ENCODE data around the gene FUT1.

FUT1 gene

GRCh38 chr19:48755787-48756186, 3.3 kb upstream of the FUT1 start:
- H3K4me3 Mint-ChIP-seq: no peak overlapping the region
- H3K4me1 Mint-ChIP-seq (ENCODE audit: low read depth): peaks cover 23% of the 10 kb centered on the region
- no peaks in the 10 kb centered on the region for H3K9me3 Mint-ChIP-seq
- H3K36me3 Mint-ChIP-seq (ENCODE audit: low read depth): no peaks in the 10 kb centered on the region
- no peak overlapping the region for H3K27ac Mint-ChIP-seq
- peaks cover 31% of the 10 kb centered on the region for H3K27me3 Mint-ChIP-seq (ENCODE audit: low read depth)

- peaks cover 25% of the 10 kb centered on the region for H3K27me3 Mint-ChIP-seq (ENCODE audit: low read depth)
These were observed 2.7 kb upstream of the FUT1 start, which contains the start of gene FGF21 for GRCh38 chr19:48755084-48755641. Gene FGF21, plus strand, starts transcription at chr19:48755524. Its CDS starts 713 bp downstream, at chr19:48756237.

GRCh38 chr19:48751845-48752495, 471 bp downstream of the FUT1 start:
- peaks cover 21% of the 10 kb centered on the region for H3K4me1 Mint-ChIP-seq (ENCODE audit: low read depth)
- peak overlapping the region; percentile 73 for H3K4me3 Mint-ChIP-seq
- H3K27ac Mint-ChIP-seq: no peak overlapping the region
- peaks cover 25% of the 10 kb centered on the region for H3K27me3 Mint-ChIP-seq (ENCODE audit: low read depth)
- no peaks in the 10 kb centered on the region for H3K9me3 Mint-ChIP-seq
- no peaks in the 10 kb centered on the region for H3K36me3 Mint-ChIP-seq (ENCODE audit: low read depth)

More at GRCh38 chr19:48755084-48755641, 2.7 kb upstream of the FUT1 start, which contains the start of gene FGF21:
- Mint-ChIP-seq H3K4me1 (ENCODE audit: low read depth) (peaks cover 19% of the 10 kb centered on the region), H3K36me3 (ENCODE audit: low read depth) (no peaks in the 10 kb centered on the region), H3K9me3 (no peaks in the 10 kb centered on the region), H3K4me3 (no peak within 1 kb of the TSS), H3K27ac (no peak within 1 kb of the TSS)

- peak overlapping the region; percentile 51 for H3K4me3 Mint-ChIP-seq
- no peaks in the 10 kb centered on the region for H3K36me3 Mint-ChIP-seq (ENCODE audit: low read depth)
- peaks cover 24% of the 10 kb centered on the region for H3K4me1 Mint-ChIP-seq (ENCODE audit: low read depth)
- no peaks in the 10 kb centered on the region for H3K9me3 Mint-ChIP-seq
- H3K27me3 Mint-ChIP-seq (ENCODE audit: low read depth): peaks cover 30% of the 10 kb centered on the region
- peak overlapping the region; percentile 71 for H3K27ac Mint-ChIP-seq
These were observed 1.5 kb downstream of the FUT1 start for GRCh38 chr19:48750771-48751504.

- Mint-ChIP-seq H3K36me3 (ENCODE audit: low read depth) (no peaks in the 10 kb centered on the region), H3K27me3 (ENCODE audit: low read depth) (peaks cover 30% of the 10 kb centered on the region), H3K9me3 (no peaks in the 10 kb centered on the region), H3K27ac (no peak overlapping the region), H3K4me1 (ENCODE audit: low read depth) (peaks cover 26% of the 10 kb centered on the region), H3K4me3 (no peak overlapping the region)
These were observed 2.1 kb downstream of the FUT1 start for GRCh38 chr19:48750351-48750750.

GRCh38 chr19:48749571-48750198, 2.8 kb downstream of the FUT1 start:
- Mint-ChIP-seq H3K4me1 (ENCODE audit: low read depth) (peaks cover 26% of the 10 kb centered on the region), H3K4me3 (no peak overlapping the region), H3K9me3 (no peaks in the 10 kb centered on the region), H3K36me3 (ENCODE audit: low read depth) (no peaks in the 10 kb centered on the region), H3K27me3 (ENCODE audit: low read depth) (peaks cover 30% of the 10 kb centered on the region), H3K27ac (no peak overlapping the region)

- peak within 1 kb of the TSS; percentile 62 for H3K27ac Mint-ChIP-seq
- H3K36me3 Mint-ChIP-seq (ENCODE audit: low read depth): no peaks in the 10 kb centered on the region
- H3K4me1 Mint-ChIP-seq (ENCODE audit: low read depth): peaks cover 12% of the 10 kb centered on the region
- H3K9me3 Mint-ChIP-seq: no peaks in the 10 kb centered on the region
- no peak within 1 kb of the TSS for H3K4me3 Mint-ChIP-seq
- peaks cover 19% of the 10 kb centered on the region for H3K27me3 Mint-ChIP-seq (ENCODE audit: low read depth)
These were observed 5.5 kb downstream of the FUT1 start, which contains the start of gene IZUMO1 for GRCh38 chr19:48746738-48747575. Gene IZUMO1, minus strand, starts transcription at chr19:48746909. Its CDS starts 1,050 bp downstream, at chr19:48745859.

- H3K4me3 Mint-ChIP-seq: no peak overlapping the region
- peak overlapping the region; percentile 62 for H3K27ac Mint-ChIP-seq
These were observed 6.3 kb downstream of the FUT1 start for GRCh38 chr19:48746110-48746509.

GRCh38 chr19:48745208-48745995, 7.0 kb downstream of the FUT1 start:
- peaks cover 13% of the 10 kb centered on the region for H3K4me1 Mint-ChIP-seq (ENCODE audit: low read depth)
- H3K4me3 Mint-ChIP-seq: peak overlapping the region; percentile 14

More at GRCh38 chr19:48746110-48746509, 6.3 kb downstream of the FUT1 start:
- Mint-ChIP-seq H3K36me3 (ENCODE audit: low read depth) (no peaks in the 10 kb centered on the region), H3K4me1 (ENCODE audit: low read depth) (peaks cover 12% of the 10 kb centered on the region), H3K9me3 (no peaks in the 10 kb centered on the region), H3K27me3 (ENCODE audit: low read depth) (peaks cover 17% of the 10 kb centered on the region)

GRCh38 chr19:48742096-48742495, 10.3 kb downstream of the FUT1 start:
- peaks cover 22% of the 10 kb centered on the region for H3K27me3 Mint-ChIP-seq (ENCODE audit: low read depth)
- no peaks in the 10 kb centered on the region for H3K36me3 Mint-ChIP-seq (ENCODE audit: low read depth)
- no peaks in the 10 kb centered on the region for H3K9me3 Mint-ChIP-seq
- no peak overlapping the region for H3K4me3 Mint-ChIP-seq
- H3K4me1 Mint-ChIP-seq (ENCODE audit: low read depth): peaks cover 18% of the 10 kb centered on the region
- H3K27ac Mint-ChIP-seq: no peak overlapping the region

More at GRCh38 chr19:48745208-48745995, 7.0 kb downstream of the FUT1 start:
- H3K27me3 Mint-ChIP-seq (ENCODE audit: low read depth): peaks cover 18% of the 10 kb centered on the region
- H3K36me3 Mint-ChIP-seq (ENCODE audit: low read depth): no peaks in the 10 kb centered on the region
- H3K9me3 Mint-ChIP-seq: no peaks in the 10 kb centered on the region
- no peak overlapping the region for H3K27ac Mint-ChIP-seq

- Mint-ChIP-seq H3K27me3 (ENCODE audit: low read depth) (peaks cover 22% of the 10 kb centered on the region), H3K27ac (no peak overlapping the region), H3K36me3 (ENCODE audit: low read depth) (no peaks in the 10 kb centered on the region), H3K4me1 (ENCODE audit: low read depth) (peaks cover 18% of the 10 kb centered on the region), H3K9me3 (no peaks in the 10 kb centered on the region), H3K4me3 (no peak overlapping the region)
These were observed 11.1 kb downstream of the FUT1 start for GRCh38 chr19:48741129-48741999.

GRCh38 chr19:48740164-48740972, 12.1 kb downstream of the FUT1 start, which contains the start of gene RASIP1:
Gene RASIP1, minus strand, starts transcription at chr19:48740610. Its CDS starts 328 bp downstream, at chr19:48740282.
- Mint-ChIP-seq H3K9me3 (no peaks in the 10 kb centered on the region), H3K4me3 (no peak within 1 kb of the TSS), H3K27me3 (ENCODE audit: low read depth) (peaks cover 17% of the 10 kb centered on the region), H3K27ac (no peak within 1 kb of the TSS), H3K4me1 (ENCODE audit: low read depth) (peaks cover 12% of the 10 kb centered on the region), H3K36me3 (ENCODE audit: low read depth) (no peaks in the 10 kb centered on the region)
